GM21717 (cell line): ENCODE measurements around the gene KRT28.
"Not testable (repeated sequence)": the region's sequence is repeated elsewhere in the genome, so short reads cannot be mapped to it uniquely, and the experiment has no call there.

Experiments used
- ATAC-seq: cut with Tn5 transposase; IDR thresholded peaks from one replicate; pipeline ENCODE4 v1.9.1; 2021; ENCODE audit warnings: mild to moderate bottlenecking, moderate library complexity; ENCODE audit not compliant: unreplicated experiment

Gene KRT28

DNA sequence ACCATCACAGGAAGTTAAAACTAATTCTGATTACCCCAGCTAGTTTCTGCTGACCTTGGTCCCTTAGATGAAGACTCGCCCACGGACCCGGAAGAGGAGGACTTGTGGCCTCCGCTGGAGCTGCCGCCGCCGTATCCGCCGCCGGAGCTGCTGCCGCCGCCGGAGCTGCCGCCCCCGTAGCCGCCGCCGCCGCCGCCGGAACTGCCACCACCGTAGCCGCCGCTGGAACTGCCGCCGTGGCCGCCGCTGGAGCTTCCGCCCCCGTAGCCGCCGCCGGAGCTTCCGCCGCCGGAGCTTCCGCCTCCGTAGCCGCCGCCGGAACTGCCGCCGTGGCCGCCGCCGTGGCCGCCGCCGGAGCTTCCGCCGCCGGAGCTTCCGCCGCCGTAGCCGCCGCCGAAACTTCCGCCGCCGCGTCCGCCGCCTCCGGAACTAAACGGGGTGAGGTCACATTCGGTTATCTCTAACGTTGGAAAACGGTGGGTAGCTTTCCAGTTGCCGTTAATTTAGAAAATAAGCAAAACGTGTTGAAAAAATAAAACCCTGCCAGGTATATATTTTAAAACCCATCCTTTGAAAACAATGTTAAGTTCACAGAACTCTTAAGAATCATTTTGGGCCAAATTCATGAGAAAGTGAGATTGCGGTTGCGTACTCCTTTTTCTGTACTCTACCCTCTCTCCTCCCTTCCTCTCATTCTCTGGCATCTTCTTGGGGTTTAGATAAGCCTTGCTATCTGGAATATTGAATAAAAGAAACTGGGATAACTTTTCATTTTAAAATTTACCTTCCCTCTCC, 19.2 kb upstream of the KRT28 start:
- ATAC-seq: peak; percentile 68

DNA sequence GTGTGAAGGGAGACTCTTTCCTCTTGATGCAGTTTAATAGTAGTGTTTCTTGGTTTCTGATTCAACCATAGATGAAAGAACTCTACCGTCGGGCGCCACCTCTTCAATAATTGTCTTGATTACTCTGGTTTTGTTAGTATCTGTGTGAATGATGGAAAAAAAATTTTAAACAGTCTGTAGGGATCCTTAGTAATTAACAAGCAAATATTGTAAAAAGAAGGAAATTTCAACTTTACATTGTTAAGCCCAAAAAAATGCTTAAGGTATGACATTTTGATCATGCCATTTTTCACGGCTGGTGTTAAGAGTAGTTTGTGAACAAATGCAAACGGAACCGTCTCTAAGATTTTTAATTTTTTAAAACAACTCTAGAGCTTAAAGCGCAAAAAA, 18.6 kb upstream of the KRT28 start:
- ATAC-seq: no peak

- ATAC-seq: no peak
Observed at GRCh38 chr17:40817103-40817682, 17.4 kb upstream of the KRT28 start.

GRCh38 chr17:40816569-40816968, 16.8 kb upstream of the KRT28 start:
- no peak for ATAC-seq

DNA sequence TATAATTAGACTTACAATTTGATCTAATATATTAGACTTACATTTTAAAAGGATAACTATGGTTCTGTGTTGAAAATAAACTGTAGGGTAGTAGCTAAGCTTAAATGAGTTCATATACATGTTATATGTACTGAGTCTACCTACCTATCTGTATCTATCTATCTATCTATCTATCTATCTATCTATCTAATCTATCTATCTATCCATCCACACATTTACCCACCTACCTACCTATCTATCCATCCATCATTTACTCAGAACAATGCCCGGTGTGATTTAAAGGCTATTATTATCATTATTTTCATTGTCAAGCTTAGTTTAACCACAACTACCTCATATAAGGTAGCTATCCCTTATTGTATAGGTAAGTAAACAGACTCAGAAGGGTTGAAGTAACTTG, 15.6 kb upstream of the KRT28 start:
- ATAC-seq: no peak

DNA sequence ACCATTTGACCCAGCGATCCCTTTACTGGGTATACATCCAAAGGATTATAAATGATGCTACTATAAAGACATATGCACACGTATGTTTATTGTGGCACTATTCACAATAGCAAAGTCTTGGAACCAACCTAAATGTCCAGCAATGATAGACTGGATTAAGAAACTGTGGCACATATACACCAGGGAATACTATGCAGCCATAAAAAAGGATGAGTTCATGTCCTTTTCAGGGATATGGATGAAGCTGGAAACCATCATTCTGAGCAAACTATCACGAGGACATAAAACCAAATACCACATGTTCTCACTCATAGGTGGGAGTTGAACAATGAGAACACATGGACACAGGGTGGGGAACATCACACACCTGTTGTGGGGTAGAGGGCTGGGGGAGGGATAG, 14.9 kb upstream of the KRT28 start:
- ATAC-seq: not testable (repeated sequence)

- ATAC-seq: no peak
Observed at GRCh38 chr17:40813804-40814203, 14.0 kb upstream of the KRT28 start.

DNA sequence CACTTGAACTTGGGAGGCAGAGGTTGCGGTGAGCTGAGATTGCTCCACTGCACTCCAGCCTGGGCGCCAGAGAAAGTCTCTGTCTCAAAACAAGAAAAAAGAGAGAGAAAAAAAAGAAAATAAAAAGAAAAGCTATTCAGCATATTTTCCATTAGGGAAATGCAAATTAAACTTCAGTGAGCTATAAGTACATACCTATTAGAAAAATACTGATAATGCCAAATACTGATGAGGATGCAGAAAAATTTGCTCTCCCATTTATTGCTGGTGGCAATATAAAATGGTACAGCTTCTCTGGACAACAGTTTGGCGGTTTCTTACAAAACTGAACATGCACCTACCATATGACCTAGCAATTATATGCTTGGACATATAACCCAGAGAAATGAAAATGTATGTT, 12.9 kb upstream of the KRT28 start:
- ATAC-seq: no peak

GRCh38 chr17:40810494-40810893, 10.7 kb upstream of the KRT28 start:
- ATAC-seq: no peak

DNA sequence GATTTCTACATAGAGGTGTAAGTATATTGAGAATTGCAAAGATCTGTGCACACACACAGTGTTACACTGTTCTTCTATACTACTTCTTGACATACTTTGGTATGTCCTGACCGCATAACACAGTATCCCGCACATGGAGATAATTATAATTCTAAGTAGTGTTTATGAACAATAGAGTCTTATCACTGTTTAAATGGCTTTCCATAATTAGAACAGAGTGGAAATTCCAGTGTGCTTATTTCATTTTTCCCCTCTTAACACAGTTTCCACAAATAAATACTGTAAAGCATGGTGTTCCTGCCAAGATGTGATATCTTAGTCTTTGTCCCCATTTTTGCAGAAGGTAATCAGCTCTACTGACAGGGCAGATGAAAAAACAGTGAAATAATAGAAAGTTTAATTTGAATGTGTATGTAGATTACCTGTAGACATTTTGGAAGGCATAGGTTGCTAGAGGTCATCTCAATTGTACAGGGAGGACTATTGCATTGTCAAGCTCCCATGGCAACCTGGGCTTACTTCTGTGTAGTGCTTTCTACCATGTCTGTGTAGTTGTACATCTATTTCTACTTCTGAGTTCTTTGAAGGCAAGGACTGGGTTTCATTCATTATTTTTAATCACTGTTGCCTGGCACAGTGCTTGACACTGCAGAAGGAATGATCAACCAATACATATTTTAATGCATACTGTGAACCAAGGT, 10.1 kb upstream of the KRT28 start:
- no peak for ATAC-seq

DNA sequence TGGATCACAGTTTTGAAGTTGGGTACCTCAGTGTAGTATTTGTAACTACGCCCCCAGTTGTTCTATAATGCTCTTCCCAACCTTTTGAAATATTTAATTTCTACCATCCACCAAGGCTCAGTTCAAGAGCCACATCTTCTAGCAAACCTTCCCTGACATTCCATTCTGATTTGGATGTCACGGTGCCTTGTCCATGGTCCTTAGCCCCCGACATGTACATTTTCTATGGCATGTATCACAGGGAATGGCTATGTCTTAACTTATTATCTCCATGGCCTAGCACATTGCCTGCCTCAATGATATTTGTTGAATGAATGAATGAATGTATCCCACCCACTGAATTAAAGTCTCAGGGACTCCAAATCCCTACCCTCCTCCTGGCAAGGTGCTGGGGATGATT, 6.4 kb upstream of the KRT28 start:
- ATAC-seq: no peak

- no peak for ATAC-seq
Observed at GRCh38 chr17:40803617-40804082, 3.9 kb upstream of the KRT28 start.

DNA sequence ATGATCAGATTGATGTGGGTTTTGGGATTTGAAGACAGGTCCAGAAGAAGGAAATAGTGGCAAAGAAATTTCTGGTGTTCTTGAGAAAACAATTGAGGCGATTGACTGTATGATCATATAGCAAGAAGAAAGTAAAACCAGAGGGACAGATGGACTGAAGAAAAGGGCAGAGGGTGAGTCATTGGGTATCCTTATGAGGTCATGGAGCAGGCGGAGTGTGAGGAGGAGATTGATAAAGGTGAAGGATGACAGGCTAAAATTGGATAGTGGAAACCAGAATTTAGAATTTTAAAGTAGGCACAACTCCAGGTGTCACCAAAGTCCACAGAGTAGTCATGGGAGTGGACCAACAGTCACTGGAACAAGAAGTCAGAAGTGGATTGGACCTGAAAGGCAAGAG, 1.4 kb upstream of the KRT28 start:
- no peak for ATAC-seq

GRCh38 chr17:40800381-40800780, 622 bp upstream of the KRT28 start:
- no peak for ATAC-seq

DNA sequence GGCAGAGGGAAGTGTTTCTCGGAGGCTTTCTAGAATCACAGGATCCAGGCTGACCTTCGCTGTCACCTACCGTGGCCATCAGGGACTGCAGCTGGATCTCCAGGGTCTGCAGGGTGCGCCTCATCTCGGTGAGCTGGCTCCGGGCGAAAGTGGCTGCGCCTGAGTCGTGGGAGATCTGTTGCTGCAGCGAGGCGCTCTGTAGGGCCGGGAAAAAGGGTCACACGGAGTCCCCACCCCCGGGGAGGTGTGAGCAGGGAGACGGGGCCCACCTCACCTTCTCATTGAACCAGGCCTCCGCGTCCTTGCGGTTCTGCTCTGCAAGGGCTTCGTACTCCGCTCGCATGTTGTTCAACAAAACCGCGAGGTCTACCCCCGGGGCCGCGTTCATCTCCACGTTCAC, 2.9 kb downstream of the KRT28 start:
- no peak for ATAC-seq

GRCh38 chr17:40795019-40795667, 4.6 kb downstream of the KRT28 start:
- no peak for ATAC-seq

DNA sequence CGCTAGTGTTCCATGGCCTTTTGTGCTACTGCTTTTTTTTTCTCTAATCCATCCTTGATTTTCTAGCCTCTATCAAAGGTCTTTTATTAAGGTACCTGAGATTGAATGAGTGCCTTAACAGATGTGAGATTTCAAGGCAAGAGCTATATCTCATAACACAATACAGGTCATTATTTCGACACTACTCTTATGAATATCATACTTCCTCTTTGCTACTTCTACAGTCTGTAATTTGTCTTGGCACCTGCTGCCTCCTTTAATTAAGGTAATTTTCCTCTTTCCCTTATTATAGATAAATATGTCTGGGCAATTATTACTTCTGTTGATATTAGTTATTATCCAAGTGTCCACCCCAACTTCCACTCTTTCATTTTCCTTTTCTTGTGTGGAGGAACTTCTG, 5.3 kb downstream of the KRT28 start:
- no peak for ATAC-seq

- ATAC-seq: no peak
Observed at GRCh38 chr17:40793832-40794231, 5.9 kb downstream of the KRT28 start.

- no peak for ATAC-seq
Observed at GRCh38 chr17:40791787-40792436, 7.8 kb downstream of the KRT28 start.

DNA sequence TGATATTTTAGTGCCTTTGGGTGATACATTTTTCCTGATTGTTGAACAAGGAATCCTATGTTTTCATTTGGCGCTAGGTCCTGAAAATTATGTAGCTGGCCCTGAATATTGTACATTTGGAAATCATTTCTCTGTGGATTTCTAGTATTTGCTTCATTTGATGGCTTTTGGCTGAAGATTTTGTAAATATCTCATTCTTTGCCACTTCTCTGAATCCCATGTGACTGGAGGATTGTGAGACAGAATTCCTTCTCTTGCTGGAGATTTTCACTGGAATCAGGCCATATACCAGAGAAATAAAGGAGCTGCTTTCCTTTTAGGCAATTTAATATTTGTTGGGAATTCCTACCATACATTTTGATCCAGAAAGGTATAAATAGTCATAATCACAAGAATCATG, 8.6 kb downstream of the KRT28 start:
- no peak for ATAC-seq

DNA sequence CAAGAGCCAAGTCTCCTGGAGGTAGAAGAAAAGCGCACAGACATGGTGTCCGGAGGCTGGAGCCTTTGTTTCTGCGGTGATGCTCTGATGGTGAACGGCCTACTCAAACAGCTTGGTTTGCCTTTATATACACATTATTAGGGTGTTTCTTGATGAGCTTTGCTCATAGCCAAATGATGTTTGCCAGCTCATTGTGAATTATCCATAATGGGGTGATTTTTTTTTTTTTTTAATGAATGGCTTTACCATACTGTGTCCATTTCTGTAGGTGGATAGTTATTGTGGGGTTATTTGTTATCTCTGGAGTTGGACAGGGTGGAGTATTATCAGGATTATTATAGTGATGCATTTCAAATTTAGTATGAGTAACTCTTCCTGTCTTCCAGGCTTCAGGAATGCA, 17.3 kb downstream of the KRT28 start, which contains the start of gene KRT27:
Gene KRT27, minus strand, starts transcription at position 101 of the 400 bp plus-strand sequence. Its CDS starts 57 bp downstream, at position 44.
- no peak for ATAC-seq
